ENCODE data around the gene CEMIP.
A peak's percentile ranks its signal among the peaks of the same experiment; 100 is the strongest.

CEMIP gene

DNA sequence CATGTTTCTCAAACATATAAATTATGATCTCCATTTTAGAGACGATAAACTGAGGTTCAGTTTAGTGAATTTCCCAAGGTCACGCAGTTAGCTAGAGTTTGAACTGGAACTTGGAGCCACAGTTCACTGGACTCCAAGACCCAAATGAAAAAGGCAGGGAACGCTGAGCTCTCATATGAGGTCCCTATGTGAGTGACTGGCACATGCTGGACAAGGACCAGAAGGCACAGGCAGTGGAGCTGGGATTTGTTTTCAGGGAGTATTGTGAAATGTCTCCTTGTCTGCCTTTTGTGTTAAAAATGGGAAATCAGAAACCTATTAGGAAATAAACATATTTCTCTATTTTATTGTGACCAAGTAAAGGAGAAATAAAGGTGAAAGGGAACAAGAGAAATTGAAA lies 147.0 kb downstream of the CEMIP start:
- no peaks in the 10 kb centered on the region for H3K9me3 ChIP-seq (ENCODE audit: control insufficient read depth, low read length)
- H3K4me3 ChIP-seq (ENCODE audit: extremely low read depth, insufficient read depth, low read length, poor library complexity, severe bottlenecking): no peak overlapping the region
- no peaks in the 10 kb centered on the region for H3K4me1 ChIP-seq (ENCODE audit: control insufficient read depth, insufficient read depth, low read length, poor library complexity, severe bottlenecking)
- H3K27ac ChIP-seq (ENCODE audit: low read depth, low read length, severe bottlenecking): no peak overlapping the region
- 91 to 93% methylated on average over 3 of the region's 3 CpGs for WGBS, 2 experiments (ENCODE audit: insufficient coverage in 2 of 2)
- H3K36me3 ChIP-seq (ENCODE audit: control insufficient read depth, insufficient read depth, low read length): no peaks in the 10 kb centered on the region

DNA sequence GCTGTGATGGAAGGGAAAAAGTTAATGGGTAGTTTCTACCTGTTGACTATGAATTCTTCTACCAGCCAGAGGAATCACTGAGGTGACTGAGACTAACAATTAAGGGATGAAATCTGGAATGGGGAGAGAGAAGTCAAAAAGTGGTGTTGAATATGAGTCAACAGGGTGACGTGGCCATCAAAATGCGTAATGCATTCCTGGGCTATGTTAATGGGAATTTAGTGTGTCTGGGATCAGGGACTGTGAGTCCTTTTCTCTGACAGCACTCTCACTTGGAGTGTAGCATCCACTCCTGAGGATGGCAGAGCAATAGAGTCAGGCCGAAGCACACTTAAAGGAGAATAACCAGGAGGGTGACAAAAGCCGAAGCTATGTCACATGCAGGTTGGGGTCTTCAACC lies 150.1 kb downstream of the CEMIP start:
- Histone ChIP-seq H3K4me3 (ENCODE audit: extremely low read depth, insufficient read depth, low read length, poor library complexity, severe bottlenecking) (no peak overlapping the region), H3K9me3 (ENCODE audit: control insufficient read depth, low read length) (no peaks in the 10 kb centered on the region), H3K36me3 (ENCODE audit: control insufficient read depth, insufficient read depth, low read length) (no peaks in the 10 kb centered on the region), H3K4me1 (ENCODE audit: control insufficient read depth, insufficient read depth, low read length, poor library complexity, severe bottlenecking) (peaks cover 16% of the 10 kb centered on the region), H3K27ac (ENCODE audit: low read depth, low read length, severe bottlenecking) (no peak overlapping the region)
- WGBS, 2 experiments (ENCODE audit: insufficient coverage in 2 of 2): 97 to 98% methylated on average over 4 of the region's 4 CpGs

DNA sequence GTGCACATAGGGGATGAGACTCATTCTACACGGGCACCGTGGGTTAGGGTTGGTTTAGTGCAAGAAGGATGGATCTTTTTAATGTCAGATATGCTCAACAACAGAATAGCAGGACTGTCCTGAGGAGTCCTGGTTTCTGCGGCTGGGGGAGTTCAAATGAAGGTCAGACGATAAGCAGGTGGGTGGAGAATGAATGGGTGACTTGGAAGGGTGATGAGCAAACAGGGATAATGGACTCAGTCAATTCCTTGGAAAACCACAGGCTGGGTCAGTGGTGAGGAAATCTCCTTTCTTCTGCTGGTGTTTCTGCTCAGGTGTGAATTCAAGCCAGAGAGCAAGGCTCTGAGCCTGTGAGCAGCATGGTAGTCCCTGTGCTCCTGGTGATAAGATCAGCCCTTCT lies 150.5 kb downstream of the CEMIP start:
- 90 to 91% methylated on average over 4 of the region's 4 CpGs for WGBS, 2 experiments (ENCODE audit: insufficient coverage in 2 of 2)
- Histone ChIP-seq H3K27ac (ENCODE audit: low read depth, low read length, severe bottlenecking) (no peak overlapping the region), H3K4me3 (ENCODE audit: extremely low read depth, insufficient read depth, low read length, poor library complexity, severe bottlenecking) (no peak overlapping the region), H3K36me3 (ENCODE audit: control insufficient read depth, insufficient read depth, low read length) (no peaks in the 10 kb centered on the region), H3K4me1 (ENCODE audit: control insufficient read depth, insufficient read depth, low read length, poor library complexity, severe bottlenecking) (peaks cover 21% of the 10 kb centered on the region), H3K9me3 (ENCODE audit: control insufficient read depth, low read length) (no peaks in the 10 kb centered on the region)

DNA sequence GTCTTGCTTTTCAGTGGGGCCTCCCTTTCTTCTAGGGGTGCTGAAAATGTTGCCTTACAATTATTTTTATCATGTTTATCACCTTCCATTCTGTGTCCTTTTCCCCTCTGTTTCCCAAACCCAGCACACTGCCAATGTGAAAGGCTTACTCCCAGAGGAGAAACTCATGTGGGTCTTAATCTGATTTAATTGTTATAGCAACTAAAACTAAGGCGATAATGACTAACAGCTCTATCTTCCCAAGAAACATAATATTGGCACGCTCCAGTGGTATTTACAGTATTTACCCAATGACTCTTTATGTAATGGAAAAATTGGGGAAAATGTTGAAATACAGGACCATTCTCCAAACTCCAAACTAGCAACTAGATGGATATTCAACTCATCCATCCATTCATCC lies 152.0 kb downstream of the CEMIP start:
- Histone ChIP-seq H3K9me3 (ENCODE audit: control insufficient read depth, low read length) (no peaks in the 10 kb centered on the region), H3K36me3 (ENCODE audit: control insufficient read depth, insufficient read depth, low read length) (no peaks in the 10 kb centered on the region), H3K4me1 (ENCODE audit: control insufficient read depth, insufficient read depth, low read length, poor library complexity, severe bottlenecking) (peaks cover 29% of the 10 kb centered on the region), H3K4me3 (ENCODE audit: extremely low read depth, insufficient read depth, low read length, poor library complexity, severe bottlenecking) (no peak overlapping the region), H3K27ac (ENCODE audit: low read depth, low read length, severe bottlenecking) (no peak overlapping the region)
- no CpG with 5 or more reads among the region's 2 CpGs for WGBS, 2 experiments (ENCODE audit: insufficient coverage in 2 of 2)

DNA sequence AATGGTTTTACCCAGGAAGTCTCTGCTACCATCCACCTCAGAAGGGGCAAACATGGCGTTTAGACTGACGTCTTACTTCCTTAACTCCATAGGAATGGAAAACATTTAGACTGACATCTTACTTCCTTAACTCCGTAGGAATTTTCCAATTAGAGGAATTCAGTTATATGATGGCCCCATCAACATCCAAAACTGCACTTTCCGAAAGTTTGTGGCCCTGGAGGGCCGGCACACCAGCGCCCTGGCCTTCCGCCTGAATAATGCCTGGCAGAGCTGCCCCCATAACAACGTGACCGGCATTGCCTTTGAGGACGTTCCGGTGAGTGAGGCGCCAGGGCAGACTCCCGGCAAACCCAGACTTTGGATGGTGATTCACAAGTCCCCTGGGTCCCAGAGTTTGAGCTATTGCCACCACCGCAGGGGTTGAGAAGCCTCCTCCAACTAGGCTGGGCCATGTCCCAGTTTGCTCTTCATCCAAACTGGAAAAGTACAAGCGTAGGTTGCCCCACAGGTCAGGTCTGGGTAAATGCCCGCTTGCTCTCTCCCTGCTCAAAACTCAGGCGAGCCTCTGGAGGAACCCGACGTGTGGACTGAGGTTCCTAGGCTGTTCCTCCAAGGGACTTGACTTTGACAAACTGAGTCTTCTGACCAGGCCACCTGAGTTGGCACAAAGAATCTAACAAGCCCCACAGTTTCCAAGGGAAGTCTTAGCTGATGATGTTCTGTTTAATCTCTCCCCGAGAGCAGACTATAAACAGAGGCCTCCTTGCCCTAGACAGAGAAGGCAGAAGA lies 152.7 kb downstream of the CEMIP start:
- no peaks in the 10 kb centered on the region for H3K36me3 ChIP-seq (ENCODE audit: control insufficient read depth, insufficient read depth, low read length)
- no peak overlapping the region for H3K27ac ChIP-seq (ENCODE audit: low read depth, low read length, severe bottlenecking)
- H3K4me1 ChIP-seq (ENCODE audit: control insufficient read depth, insufficient read depth, low read length, poor library complexity, severe bottlenecking): peaks cover 29% of the 10 kb centered on the region
- no peaks in the 10 kb centered on the region for H3K9me3 ChIP-seq (ENCODE audit: control insufficient read depth, low read length)
- no peak overlapping the region for H3K4me3 ChIP-seq (ENCODE audit: extremely low read depth, insufficient read depth, low read length, poor library complexity, severe bottlenecking)
- WGBS, 2 experiments (ENCODE audit: insufficient coverage in 2 of 2): 96 to 99% methylated on average over 19 of the region's 20 CpGs

DNA sequence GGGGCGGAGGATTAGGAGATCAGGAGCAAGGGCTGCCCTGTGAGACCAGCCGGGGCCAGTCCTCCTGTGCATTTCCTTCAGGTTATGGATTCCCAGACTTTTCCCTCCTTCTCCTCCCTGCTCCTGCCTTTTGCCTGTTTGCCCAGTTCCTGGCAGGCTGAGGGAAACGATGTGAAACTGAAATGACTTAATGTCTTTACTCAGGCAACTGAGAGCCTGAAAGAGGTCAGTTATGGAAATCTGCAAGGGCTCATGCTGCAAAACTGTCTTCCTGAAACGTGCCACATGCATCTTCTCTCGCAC lies 153.3 kb downstream of the CEMIP start:
- H3K4me3 ChIP-seq (ENCODE audit: extremely low read depth, insufficient read depth, low read length, poor library complexity, severe bottlenecking): no peak overlapping the region
- no peaks in the 10 kb centered on the region for H3K36me3 ChIP-seq (ENCODE audit: control insufficient read depth, insufficient read depth, low read length)
- no peaks in the 10 kb centered on the region for H3K9me3 ChIP-seq (ENCODE audit: control insufficient read depth, low read length)
- WGBS, 2 experiments (ENCODE audit: insufficient coverage in 2 of 2): 83 to 87% methylated on average over 2 to 3 of the region's 5 CpGs
- peaks cover 29% of the 10 kb centered on the region for H3K4me1 ChIP-seq (ENCODE audit: control insufficient read depth, insufficient read depth, low read length, poor library complexity, severe bottlenecking)
- H3K27ac ChIP-seq (ENCODE audit: low read depth, low read length, severe bottlenecking): no peak overlapping the region

DNA sequence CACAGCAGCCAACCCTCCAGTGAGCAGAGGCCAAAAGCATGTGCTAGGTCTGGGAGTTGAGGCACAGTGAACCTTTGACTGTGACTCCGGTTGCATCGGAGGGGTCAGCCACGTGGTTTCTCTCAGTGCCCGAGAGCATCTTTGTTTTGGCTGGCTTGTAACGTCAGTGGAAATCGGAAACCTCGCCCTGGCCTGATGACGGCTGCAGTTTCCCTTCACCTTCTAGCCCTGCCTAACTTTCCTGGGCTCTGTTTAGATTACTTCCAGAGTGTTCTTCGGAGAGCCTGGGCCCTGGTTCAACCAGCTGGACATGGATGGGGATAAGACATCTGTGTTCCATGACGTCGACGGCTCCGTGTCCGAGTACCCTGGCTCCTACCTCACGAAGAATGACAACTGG lies 153.8 kb downstream of the CEMIP start:
- peaks cover 29% of the 10 kb centered on the region for H3K4me1 ChIP-seq (ENCODE audit: control insufficient read depth, insufficient read depth, low read length, poor library complexity, severe bottlenecking)
- no peaks in the 10 kb centered on the region for H3K36me3 ChIP-seq (ENCODE audit: control insufficient read depth, insufficient read depth, low read length)
- H3K9me3 ChIP-seq (ENCODE audit: control insufficient read depth, low read length): no peaks in the 10 kb centered on the region
- H3K4me3 ChIP-seq (ENCODE audit: extremely low read depth, insufficient read depth, low read length, poor library complexity, severe bottlenecking): no peak overlapping the region
- WGBS, 2 experiments (ENCODE audit: insufficient coverage in 2 of 2): 96% methylated on average over 14 to 15 of the region's 15 CpGs
- H3K27ac ChIP-seq (ENCODE audit: low read depth, low read length, severe bottlenecking): no peak overlapping the region

DNA sequence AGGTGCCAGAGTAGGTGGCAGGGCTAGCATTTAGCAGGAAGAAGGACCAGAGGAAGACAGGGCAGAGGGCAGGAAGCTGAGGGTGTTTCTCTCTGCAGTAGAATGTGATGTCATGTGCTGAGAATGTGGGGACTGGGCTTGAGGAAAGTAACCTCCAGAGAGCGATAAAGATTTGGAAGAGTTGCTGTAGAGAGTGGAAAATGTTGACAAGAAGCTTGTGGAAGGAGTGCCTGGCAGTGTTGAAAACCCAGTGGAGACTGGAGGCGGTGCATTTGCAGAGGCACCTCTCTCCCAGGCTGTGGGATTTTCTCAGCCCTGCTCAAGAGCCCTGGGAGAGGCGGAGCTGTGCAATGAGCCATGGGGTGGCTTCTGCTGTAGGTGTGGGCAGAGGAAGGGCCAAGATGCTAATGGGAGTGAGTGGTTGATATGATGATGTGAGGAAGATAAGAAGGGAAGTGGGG lies 155.6 kb downstream of the CEMIP start:
- H3K9me3 ChIP-seq (ENCODE audit: control insufficient read depth, low read length): no peaks in the 10 kb centered on the region
- H3K36me3 ChIP-seq (ENCODE audit: control insufficient read depth, insufficient read depth, low read length): no peaks in the 10 kb centered on the region
- H3K4me1 ChIP-seq (ENCODE audit: control insufficient read depth, insufficient read depth, low read length, poor library complexity, severe bottlenecking): peaks cover 29% of the 10 kb centered on the region
- no peak overlapping the region for H3K4me3 ChIP-seq (ENCODE audit: extremely low read depth, insufficient read depth, low read length, poor library complexity, severe bottlenecking)
- peak overlapping the region; percentile 86 for H3K27ac ChIP-seq (ENCODE audit: low read depth, low read length, severe bottlenecking)
- WGBS, 2 experiments (ENCODE audit: insufficient coverage in 2 of 2): 44 to 63% methylated on average over 2 to 3 of the region's 3 CpGs

DNA sequence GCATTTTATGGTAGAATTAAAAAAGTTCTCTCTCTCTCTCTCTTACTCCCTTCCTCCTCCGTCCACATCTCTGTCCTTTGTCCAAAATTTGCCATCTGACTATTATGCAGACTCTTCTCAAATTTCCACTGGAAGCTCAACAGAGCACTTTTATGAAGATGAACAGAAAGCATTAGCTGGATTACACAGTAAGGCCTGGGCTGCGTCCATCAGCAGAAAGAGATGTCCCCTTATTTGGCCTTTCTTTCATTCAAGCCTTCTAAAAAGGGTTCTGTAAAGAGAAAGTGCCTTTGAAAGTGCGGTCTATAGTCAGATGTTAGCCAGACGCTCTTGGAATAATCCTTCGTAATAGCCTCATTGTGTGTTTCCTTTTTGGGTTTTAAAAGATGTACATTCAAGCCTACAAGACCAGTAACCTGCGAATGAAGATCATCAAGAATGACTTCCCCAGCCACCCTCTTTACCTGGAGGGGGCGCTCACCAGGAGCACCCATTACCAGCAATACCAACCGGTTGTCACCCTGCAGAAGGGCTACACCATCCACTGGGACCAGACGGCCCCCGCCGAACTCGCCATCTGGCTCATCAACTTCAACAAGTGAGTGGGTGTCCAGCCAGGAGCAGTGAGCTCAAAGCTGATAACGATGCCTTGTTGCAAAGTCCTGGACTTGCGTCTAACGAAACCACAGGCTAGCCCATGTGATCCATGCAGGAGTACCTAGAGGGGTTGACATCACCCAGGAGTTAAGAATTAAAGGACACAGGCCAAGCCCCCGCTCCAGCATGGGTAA lies 157.3 kb downstream of the CEMIP start:
- 91 to 92% methylated on average over 14 to 16 of the region's 16 CpGs for WGBS, 2 experiments (ENCODE audit: insufficient coverage in 2 of 2)
- peaks cover 2% of the 10 kb centered on the region for H3K36me3 ChIP-seq (ENCODE audit: control insufficient read depth, insufficient read depth, low read length)

DNA sequence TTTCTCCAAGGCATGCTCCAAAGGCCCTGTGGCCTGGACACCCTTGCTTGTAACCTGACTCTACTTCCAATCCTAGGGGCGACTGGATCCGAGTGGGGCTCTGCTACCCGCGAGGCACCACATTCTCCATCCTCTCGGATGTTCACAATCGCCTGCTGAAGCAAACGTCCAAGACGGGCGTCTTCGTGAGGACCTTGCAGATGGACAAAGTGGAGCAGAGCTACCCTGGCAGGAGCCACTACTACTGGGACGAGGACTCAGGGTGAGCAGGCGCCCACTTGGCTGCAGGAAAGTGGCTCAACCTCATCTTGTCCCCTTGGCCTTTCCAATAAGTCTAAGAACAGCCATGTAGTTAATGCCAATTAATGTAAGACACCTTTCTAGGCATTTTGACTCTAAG lies 158.5 kb downstream of the CEMIP start:
- peaks cover 21% of the 10 kb centered on the region for H3K4me1 ChIP-seq (ENCODE audit: control insufficient read depth, insufficient read depth, low read length, poor library complexity, severe bottlenecking)
- 95 to 97% methylated on average over 9 to 10 of the region's 12 CpGs for WGBS, 2 experiments (ENCODE audit: insufficient coverage in 2 of 2)
- H3K27ac ChIP-seq (ENCODE audit: low read depth, low read length, severe bottlenecking): no peak overlapping the region
- H3K36me3 ChIP-seq (ENCODE audit: control insufficient read depth, insufficient read depth, low read length): peaks cover 5% of the 10 kb centered on the region
- no peak overlapping the region for H3K4me3 ChIP-seq (ENCODE audit: extremely low read depth, insufficient read depth, low read length, poor library complexity, severe bottlenecking)
- no peaks in the 10 kb centered on the region for H3K9me3 ChIP-seq (ENCODE audit: control insufficient read depth, low read length)

More for the DNA sequence above, 157.3 kb downstream of the CEMIP start:
- no peak overlapping the region for H3K4me3 ChIP-seq (ENCODE audit: extremely low read depth, insufficient read depth, low read length, poor library complexity, severe bottlenecking)
- H3K27ac ChIP-seq (ENCODE audit: low read depth, low read length, severe bottlenecking): peak overlapping the region; percentile 43
- peaks cover 29% of the 10 kb centered on the region for H3K4me1 ChIP-seq (ENCODE audit: control insufficient read depth, insufficient read depth, low read length, poor library complexity, severe bottlenecking)
- H3K9me3 ChIP-seq (ENCODE audit: control insufficient read depth, low read length): no peaks in the 10 kb centered on the region

DNA sequence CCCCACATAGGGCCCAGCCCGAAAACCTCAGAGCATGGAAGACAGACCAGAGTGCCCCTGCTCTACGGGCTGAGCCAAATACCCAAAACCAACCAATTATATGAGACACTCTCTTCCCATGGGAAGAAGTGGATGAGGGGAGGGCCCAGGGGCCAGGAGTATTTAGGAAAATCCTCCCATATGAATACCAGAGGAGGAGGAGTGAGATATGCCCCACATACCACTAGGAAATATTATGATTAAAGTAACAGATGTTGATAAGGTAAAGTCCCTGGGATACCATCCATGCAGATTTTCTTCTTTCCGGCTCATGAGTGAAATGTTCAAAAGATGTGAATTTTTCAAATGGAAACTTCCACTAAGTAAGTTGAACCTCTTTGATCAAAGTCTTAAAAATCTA lies 160.0 kb downstream of the CEMIP start:
- Histone ChIP-seq H3K36me3 (ENCODE audit: control insufficient read depth, insufficient read depth, low read length) (peaks cover 5% of the 10 kb centered on the region), H3K4me3 (ENCODE audit: extremely low read depth, insufficient read depth, low read length, poor library complexity, severe bottlenecking) (no peak overlapping the region), H3K9me3 (ENCODE audit: control insufficient read depth, low read length) (no peaks in the 10 kb centered on the region), H3K27ac (ENCODE audit: low read depth, low read length, severe bottlenecking) (no peak overlapping the region), H3K4me1 (ENCODE audit: control insufficient read depth, insufficient read depth, low read length, poor library complexity, severe bottlenecking) (peaks cover 13% of the 10 kb centered on the region)
- 88 to 100% methylated on average over 1 of the region's 3 CpGs for WGBS, 2 experiments (ENCODE audit: insufficient coverage in 2 of 2)
